ENCODE results near the gene ZFP1. TPM values are rescaled to one million over a fixed set of nuclear protein-coding genes. Genes with fewer than 3 reads are reported as not detected.

The ZFP1 gene
- total and polyA plus RNA-seq, 7 experiments from 2014 or later = 8.6 to 22.5 (median 10.5) TPM

DNA sequence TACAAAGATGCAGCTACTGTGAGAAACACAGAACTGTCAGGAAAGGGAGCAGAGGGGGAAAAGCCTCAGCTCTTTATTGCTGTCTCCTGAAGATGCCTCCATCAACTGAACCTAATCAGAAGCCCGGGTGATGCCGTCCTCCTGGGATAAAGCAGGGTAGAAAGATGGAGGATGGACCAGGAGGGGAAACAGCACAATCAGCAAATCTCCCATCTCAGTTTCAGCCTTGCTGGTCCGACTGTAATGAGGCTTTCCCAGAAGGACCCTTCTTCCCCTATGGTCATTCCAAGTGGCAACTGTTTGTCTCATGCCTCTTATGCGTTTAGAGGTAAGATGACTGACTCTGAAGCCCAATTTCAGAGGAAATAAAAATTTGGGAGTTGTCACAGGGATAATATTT is 24.3 kb downstream of the ZFP1 start:
- H3K4me3 ChIP-seq (ENCODE audit: low read length) = no peak overlapping the region
- H3K27me3 Mint-ChIP-seq = peaks cover 0 to 4% (median 0%) of the 10 kb centered on the region in 5 donors
- ChIA-PET POLR2A (no interaction called here), CTCF (no interaction called here)
- peaks cover 11 to 35% (median 26%) of the 10 kb centered on the region in 3 experiments for H3K36me3 ChIP-seq (ENCODE audit: control insufficient read depth in 2 of 3, insufficient read depth in 3 of 3, low read length in 3 of 3)
- H3K36me3 Mint-ChIP-seq = peaks cover 47 to 75% (median 62%) of the 10 kb centered on the region in 5 donors
- no peaks in the 10 kb centered on the region for H3K4me1 ChIP-seq (ENCODE audit: control insufficient read depth in 2 of 2, insufficient read depth in 2 of 2, low read length in 2 of 2)
- no peak overlapping the region for H3K27ac ChIP-seq (ENCODE audit: low read depth, low read length)
- DNase-seq = no peak
- H3K4me3 Mint-ChIP-seq = no peak overlapping the region
- intact Hi-C loops (cut with micrococcal nuclease) = no loop called here
- H3K4me1 Mint-ChIP-seq = no peaks in the 10 kb centered on the region
- H3K9me3 ChIP-seq (ENCODE audit: control insufficient read depth in 2 of 3, low read length in 3 of 3) = peaks cover 7 to 85% (median 41%) of the 10 kb centered on the region in 3 experiments
- H3K27ac Mint-ChIP-seq = no peak overlapping the region
- H3K27me3 ChIP-seq (ENCODE audit: control insufficient read depth in 2 of 2, insufficient read depth in 2 of 2, low read length in 2 of 2) = no peaks in the 10 kb centered on the region
- peaks cover 29 to 97% (median 72%) of the 10 kb centered on the region in 11 donors for H3K9me3 Mint-ChIP-seq
- ATAC-seq = no peak

DNA sequence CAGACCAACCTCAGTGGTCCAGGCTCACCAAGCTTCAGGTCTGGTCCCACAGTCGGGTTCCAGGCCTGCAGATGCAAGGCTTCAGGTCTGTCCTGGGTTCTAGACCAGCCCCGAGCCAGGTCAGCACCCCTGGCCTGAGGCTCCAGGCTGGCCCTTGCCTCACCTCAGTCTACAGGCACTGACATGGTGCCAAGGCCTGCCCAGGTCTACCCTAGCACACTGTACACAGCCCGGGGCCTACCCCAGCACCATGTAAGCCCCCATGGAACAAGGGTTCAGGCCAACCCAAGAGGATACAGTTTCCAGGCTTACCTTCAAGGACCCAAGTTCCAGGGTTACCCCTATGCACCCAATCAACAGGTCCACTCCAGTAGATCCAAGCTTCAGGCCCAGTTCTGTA is 26.8 kb downstream of the ZFP1 start:
- intact Hi-C loops (cut with micrococcal nuclease) = no loop called here
- DNase-seq = no peak
- no peaks in the 10 kb centered on the region for H3K4me1 Mint-ChIP-seq
- ATAC-seq = no peak
- peaks cover 1 to 60% (median 24%) of the 10 kb centered on the region in 3 experiments for H3K9me3 ChIP-seq (ENCODE audit: control insufficient read depth in 2 of 3, low read length in 3 of 3)
- H3K9me3 Mint-ChIP-seq = peaks cover 24 to 83% (median 56%) of the 10 kb centered on the region in 11 donors
- CTCF ChIA-PET = no interaction called here
- POLR2A ChIA-PET = no interaction called here
- no peaks in the 10 kb centered on the region for H3K27me3 ChIP-seq (ENCODE audit: control insufficient read depth in 2 of 2, insufficient read depth in 2 of 2, low read length in 2 of 2)
- H3K4me3 Mint-ChIP-seq = no peak overlapping the region
- H3K4me1 ChIP-seq (ENCODE audit: control insufficient read depth in 2 of 2, insufficient read depth in 2 of 2, low read length in 2 of 2) = no peaks in the 10 kb centered on the region
- H3K27me3 Mint-ChIP-seq = peaks cover 0 to 6% (median 0%) of the 10 kb centered on the region in 5 donors
- H3K36me3 ChIP-seq (ENCODE audit: control insufficient read depth in 2 of 3, insufficient read depth in 3 of 3, low read length in 3 of 3) = peaks cover 0 to 10% (median 5%) of the 10 kb centered on the region in 3 experiments
- no peak overlapping the region for H3K4me3 ChIP-seq (ENCODE audit: low read length)
- H3K27ac Mint-ChIP-seq = no peak overlapping the region
- no peak overlapping the region for H3K27ac ChIP-seq (ENCODE audit: low read depth, low read length)
- peaks cover 27 to 52% (median 40%) of the 10 kb centered on the region in 5 donors for H3K36me3 Mint-ChIP-seq

DNA sequence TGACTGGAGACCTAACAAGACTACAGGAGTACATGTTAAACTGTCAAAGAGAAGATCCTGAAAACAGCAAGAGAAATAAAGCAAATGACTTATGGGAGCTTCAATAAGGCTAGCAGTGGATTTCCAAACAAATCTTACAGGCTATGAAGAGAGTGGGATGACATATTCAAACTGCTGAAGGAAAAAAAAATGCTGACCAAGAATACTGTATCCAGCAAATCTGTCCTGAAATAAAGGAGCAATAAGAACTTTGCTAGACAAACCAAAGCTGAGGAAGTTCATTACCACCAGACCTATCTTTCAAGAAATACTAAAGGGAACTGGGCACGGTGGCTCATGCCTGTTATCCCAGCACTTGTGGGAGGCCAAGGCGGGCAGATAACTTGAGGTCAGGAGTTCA is 28.6 kb downstream of the ZFP1 start:
- no peak overlapping the region for H3K27ac Mint-ChIP-seq
- H3K4me1 Mint-ChIP-seq = no peaks in the 10 kb centered on the region
- ATAC-seq (no peak), DNase-seq (no peak)
- H3K27me3 Mint-ChIP-seq = peaks cover 0 to 6% (median 3%) of the 10 kb centered on the region in 5 donors
- Histone ChIP-seq H3K27me3 (ENCODE audit: control insufficient read depth in 2 of 2, insufficient read depth in 2 of 2, low read length in 2 of 2) (no peaks in the 10 kb centered on the region), H3K36me3 (ENCODE audit: control insufficient read depth in 2 of 3, insufficient read depth in 3 of 3, low read length in 3 of 3) (no peaks in the 10 kb centered on the region), H3K27ac (ENCODE audit: low read depth, low read length) (no peak overlapping the region), H3K4me1 (ENCODE audit: control insufficient read depth in 2 of 2, insufficient read depth in 2 of 2, low read length in 2 of 2) (no peaks in the 10 kb centered on the region), H3K9me3 (ENCODE audit: control insufficient read depth in 2 of 3, low read length in 3 of 3) (peaks cover 0 to 45% (median 12%) of the 10 kb centered on the region in 3 experiments), H3K4me3 (ENCODE audit: low read length) (no peak overlapping the region)
- POLR2A ChIA-PET = no interaction called here
- intact Hi-C loops (cut with micrococcal nuclease) = no loop called here
- H3K36me3 Mint-ChIP-seq = peaks cover 20 to 36% (median 26%) of the 10 kb centered on the region in 5 donors
- CTCF ChIA-PET = no interaction called here
- H3K9me3 Mint-ChIP-seq = peaks cover 23 to 71% (median 49%) of the 10 kb centered on the region in 11 donors
- no peak overlapping the region for H3K4me3 Mint-ChIP-seq

DNA sequence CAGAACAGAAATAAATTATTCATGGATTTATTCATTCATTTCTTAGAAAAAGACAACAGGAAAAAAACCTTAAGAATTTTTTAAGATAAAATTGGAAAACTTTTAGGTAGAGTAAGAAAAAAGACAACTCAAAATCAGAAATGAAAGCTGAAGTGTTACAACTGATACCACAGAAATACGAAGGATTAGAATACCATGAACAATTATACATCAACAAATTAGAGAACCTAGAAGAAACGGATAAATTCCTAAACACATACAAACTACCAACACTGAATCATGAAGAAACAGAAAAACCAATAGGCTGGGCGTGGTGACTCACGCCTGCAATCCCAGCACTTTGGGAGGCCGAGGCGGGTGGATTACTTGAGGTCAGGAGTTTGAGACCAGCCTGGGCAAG is 30.9 kb downstream of the ZFP1 start:
- POLR2A ChIA-PET = interaction anchor here (0.6 kb wide), 1 partner anchor 599 kb away, joined by 6 read pairs; no protein-coding TSS in a partner anchor
- peaks cover 0 to 6% (median 0%) of the 10 kb centered on the region in 5 donors for H3K27me3 Mint-ChIP-seq
- DNase-seq = no peak

DNA sequence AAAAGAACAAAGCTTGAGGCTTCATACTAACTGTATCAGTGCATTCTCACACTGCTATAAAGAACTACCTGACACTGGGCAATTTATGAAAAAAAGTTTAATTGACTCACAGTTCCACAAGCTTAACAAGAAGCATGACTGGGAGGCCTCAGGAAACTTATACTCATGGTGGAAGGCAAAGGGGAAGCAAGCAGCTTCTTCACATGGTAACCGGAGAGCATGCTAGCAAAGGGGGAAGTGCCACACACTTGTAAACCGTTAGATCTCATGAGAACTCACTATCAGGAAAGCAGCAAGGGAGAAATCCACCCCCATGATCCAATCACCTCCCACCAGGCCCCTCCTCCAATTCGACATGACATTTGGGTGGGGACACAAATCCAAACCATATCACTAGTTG is 33.3 kb downstream of the ZFP1 start:
- no peaks in the 10 kb centered on the region for H3K36me3 ChIP-seq (ENCODE audit: control insufficient read depth in 2 of 3, insufficient read depth in 3 of 3, low read length in 3 of 3)
- H3K9me3 Mint-ChIP-seq = peaks cover 3 to 27% (median 18%) of the 10 kb centered on the region in 11 donors
- peaks cover 0 to 7% (median 3%) of the 10 kb centered on the region in 3 experiments for H3K9me3 ChIP-seq (ENCODE audit: control insufficient read depth in 2 of 3, low read length in 3 of 3)
- peaks cover 0 to 8% (median 0%) of the 10 kb centered on the region in 5 donors for H3K27me3 Mint-ChIP-seq
- H3K27ac Mint-ChIP-seq = peak overlapping the region in 1 of 9 donors; percentile 16
- no peak overlapping the region for H3K27ac ChIP-seq (ENCODE audit: low read depth, low read length)
- no peaks in the 10 kb centered on the region for H3K4me1 Mint-ChIP-seq
- ATAC-seq = no peak
- no peak for DNase-seq
- H3K27me3 ChIP-seq (ENCODE audit: control insufficient read depth in 2 of 2, insufficient read depth in 2 of 2, low read length in 2 of 2) = no peaks in the 10 kb centered on the region
- intact Hi-C loops (cut with micrococcal nuclease) = no loop called here
- H3K4me3 Mint-ChIP-seq = no peak overlapping the region
- H3K4me1 ChIP-seq (ENCODE audit: control insufficient read depth in 2 of 2, insufficient read depth in 2 of 2, low read length in 2 of 2) = no peaks in the 10 kb centered on the region
- peaks cover 0 to 9% (median 4%) of the 10 kb centered on the region in 5 donors for H3K36me3 Mint-ChIP-seq
- ChIA-PET CTCF (interaction anchor here (0.7 kb wide), 1 partner anchor 223 kb away, joined by 3 read pairs; no protein-coding TSS in a partner anchor), POLR2A (interaction anchor here (0.6 to 0.8 kb wide), 2 partner anchors 19 to 565 kb away, joined by 3 read pairs; no protein-coding TSS in a partner anchor)
- no peak overlapping the region for H3K4me3 ChIP-seq (ENCODE audit: low read length)

More for the DNA sequence above, 30.9 kb downstream of the ZFP1 start:
- H3K9me3 ChIP-seq (ENCODE audit: control insufficient read depth in 2 of 3, low read length in 3 of 3) = peaks cover 0 to 24% (median 12%) of the 10 kb centered on the region in 3 experiments
- Mint-ChIP-seq H3K4me1 (no peaks in the 10 kb centered on the region), H3K9me3 (peaks cover 6 to 49% (median 29%) of the 10 kb centered on the region in 11 donors), H3K36me3 (peaks cover under 1 to 13% (median 10%) of the 10 kb centered on the region in 5 donors), H3K4me3 (no peak overlapping the region), H3K27ac (no peak overlapping the region)
- CTCF ChIA-PET = no interaction called here
- intact Hi-C loops (cut with micrococcal nuclease) = no loop called here
- H3K4me1 ChIP-seq (ENCODE audit: control insufficient read depth in 2 of 2, insufficient read depth in 2 of 2, low read length in 2 of 2) = no peaks in the 10 kb centered on the region
- no peak overlapping the region for H3K4me3 ChIP-seq (ENCODE audit: low read length)
- ATAC-seq = no peak
- no peaks in the 10 kb centered on the region for H3K36me3 ChIP-seq (ENCODE audit: control insufficient read depth in 2 of 3, insufficient read depth in 3 of 3, low read length in 3 of 3)
- H3K27me3 ChIP-seq (ENCODE audit: control insufficient read depth in 2 of 2, insufficient read depth in 2 of 2, low read length in 2 of 2) = no peaks in the 10 kb centered on the region
- no peak overlapping the region for H3K27ac ChIP-seq (ENCODE audit: low read depth, low read length)

DNA sequence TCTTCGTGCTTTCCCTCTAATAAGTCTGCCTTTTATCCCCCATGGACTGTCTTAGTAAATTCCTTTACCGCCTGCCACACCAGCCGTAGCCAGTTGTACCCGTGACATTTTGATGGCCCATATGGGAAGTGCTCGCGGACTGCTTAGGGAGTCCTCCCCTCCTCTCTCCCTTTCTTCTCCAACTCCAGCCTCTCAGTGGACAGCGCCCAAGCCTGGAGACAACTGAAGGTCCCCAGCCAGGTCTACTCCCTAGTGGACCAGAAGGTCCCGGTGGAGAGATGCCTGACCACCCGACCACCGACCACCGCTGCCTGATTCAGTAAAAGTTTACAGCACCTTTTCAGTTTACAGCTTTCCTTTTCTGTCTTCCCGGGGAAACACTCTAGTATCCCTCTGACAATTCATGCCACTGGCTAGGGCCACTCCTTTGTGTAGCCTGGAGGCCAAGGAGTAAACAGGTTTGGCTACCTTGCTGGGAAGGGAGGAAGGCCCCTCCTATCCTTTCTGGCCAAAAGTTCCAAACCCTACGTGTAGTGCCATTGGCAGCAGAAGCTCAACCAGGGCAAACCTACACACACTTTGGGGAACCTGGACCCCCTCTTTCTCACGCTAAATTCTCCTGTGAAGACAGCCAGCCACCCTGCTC is 40.6 kb downstream of the ZFP1 start:
- ATAC-seq = no peak
- Histone ChIP-seq H3K27me3 (ENCODE audit: control insufficient read depth in 2 of 2, insufficient read depth in 2 of 2, low read length in 2 of 2) (no peaks in the 10 kb centered on the region), H3K9me3 (ENCODE audit: control insufficient read depth in 2 of 3, low read length in 3 of 3) (no peaks in the 10 kb centered on the region), H3K36me3 (ENCODE audit: control insufficient read depth in 2 of 3, insufficient read depth in 3 of 3, low read length in 3 of 3) (no peaks in the 10 kb centered on the region), H3K27ac (ENCODE audit: low read depth, low read length) (no peak overlapping the region), H3K4me1 (ENCODE audit: control insufficient read depth in 2 of 2, insufficient read depth in 2 of 2, low read length in 2 of 2) (no peaks in the 10 kb centered on the region), H3K4me3 (ENCODE audit: low read length) (no peak overlapping the region)
- ChIA-PET CTCF (no interaction called here), POLR2A (no interaction called here)
- intact Hi-C loops (cut with micrococcal nuclease) = no loop called here
- Mint-ChIP-seq H3K36me3 (no peaks in the 10 kb centered on the region), H3K4me3 (no peak overlapping the region), H3K27ac (no peak overlapping the region), H3K9me3 (peaks cover 0 to 10% (median 0%) of the 10 kb centered on the region in 11 donors), H3K27me3 (peaks cover 2 to 17% (median 6%) of the 10 kb centered on the region in 5 donors), H3K4me1 (no peaks in the 10 kb centered on the region)
- no peak for DNase-seq
